K562 (cell line): ENCODE measurements around the gene SLC30A1. TPM values are rescaled to one million over a fixed set of nuclear protein-coding genes. Genes with fewer than 3 reads are reported as not detected.
A peak's percentile ranks its signal among the peaks of the same experiment; 100 is the strongest.

Source experiments
- ADNP ChIP-seq: fragments of 200-800 bp; sonication (Bioruptor generic); IDR thresholded peaks from 2 replicates; pipeline ENCODE4 v1.6.1; 2016; ENCODE audit warnings: missing genetic modification characterization, missing compliant biosample characterization
- BCOR ChIP-seq: fragments of 450-650 bp; IDR thresholded peaks from 2 replicates; pipeline ENCODE4 v1.6.1; 2016
- ERF ChIP-seq: fragments of 450-650 bp; formaldehyde crosslinking; IDR thresholded peaks from 2 replicates; pipeline ENCODE4 v1.4.0; 2020; ENCODE audit warnings: mild to moderate bottlenecking, mixed read lengths
- ETV1 ChIP-seq: fragments of 450-650 bp; conservative IDR thresholded peaks from 2 replicates; pipeline ENCODE4 v1.6.1; 2016; ENCODE audit warnings: missing genetic modification characterization, control low read depth, low read depth, missing compliant biosample characterization
- GABPB1 ChIP-seq: sonication (generic); formaldehyde crosslinking; IDR thresholded peaks from 2 replicates; pipeline ENCODE4 v1.8.0; 2022; ENCODE audit warnings: mild to moderate bottlenecking, missing genetic modification reagents
- HDAC1 ChIP-seq, 2 experiments: fragments of 450-650 bp; IDR thresholded peaks; 2 replicates each; pipeline ENCODE4 v1.6.1; 2016 to 2017; ENCODE audit warnings: inconsistent platforms in 1 of 2, mild to moderate bottlenecking in 1 of 2, moderate library complexity in 1 of 2
- HMG20A ChIP-seq: fragments of 450-650 bp; formaldehyde crosslinking; conservative IDR thresholded peaks from 2 replicates; pipeline ENCODE4 v1.4.0; 2020; ENCODE audit warnings: mild to moderate bottlenecking, mixed read lengths
- KLF10 ChIP-seq: fragments of 250-450 bp; sonication (Bioruptor Pico); IDR thresholded peaks from 2 replicates; pipeline ENCODE4 v1.6.1; 2021; ENCODE audit warnings: matching md5 sums
- NUFIP1 ChIP-seq: fragments of 450-650 bp; IDR thresholded peaks from 2 replicates; pipeline ENCODE4 v1.6.1; 2018; ENCODE audit not compliant: partially characterized antibody
- SMC3 ChIP-seq: conservative IDR thresholded peaks from 2 replicates; pipeline ENCODE4 v1.6.1; 2011; ENCODE audit warnings: low read depth, low read length, improper control_type of control experiment; ENCODE audit not compliant: insufficient read depth
- TFE3 ChIP-seq: fragments of 450-650 bp; formaldehyde crosslinking; IDR thresholded peaks from 2 replicates; pipeline ENCODE4 v1.4.0; 2020; ENCODE audit warnings: mild to moderate bottlenecking, mixed read lengths
- ZFP30 ChIP-seq: fragments of 250-450 bp; sonication (Bioruptor Pico); IDR thresholded peaks from 2 replicates; pipeline ENCODE4 v1.8.0; 2022; ENCODE audit warnings: moderate library complexity, mild to moderate bottlenecking, inconsistent platforms, borderline replicate concordance
- ZNF124 ChIP-seq: sonication (generic); formaldehyde crosslinking; IDR thresholded peaks from 2 replicates; pipeline ENCODE4 v1.8.1; 2022; ENCODE audit warnings: missing genetic modification reagents
- ZNF23 ChIP-seq: fragments of 250-450 bp; sonication (Bioruptor Pico); IDR thresholded peaks from 2 replicates; pipeline ENCODE4 v1.4.0; 2020; ENCODE audit warnings: mild to moderate bottlenecking
- ZNF740 ChIP-seq, 3 experiments: fragments of 200-800 bp in 1 of 3; sonication (Bioruptor generic) in 1 of 3; sonication (generic) in 1 of 3; formaldehyde crosslinking in 1 of 3; IDR thresholded peaks; 2 replicates each; pipeline versions ENCODE4 v1.6.1 to v1.8.0; 2016 to 2022; ENCODE audit warnings: mild to moderate bottlenecking in 2 of 3, missing compliant biosample characterization in 2 of 3, missing genetic modification characterization in 2 of 3, missing genetic modification reagents in 1 of 3
- polyA plus RNA-seq, 8 experiments: library from polyadenylated mRNA; depleted of rRNA in 4 of 8; stranded (reverse) in 5 of 8; unstranded in 3 of 8; fragments of >200 nt; fragmentation: Nextera tagmentation in 2 of 8; fragmentation: Illumina TruSeq in 1 of 8; extraction: Ambion mirVana in 2 of 8; extraction: Trizol in 1 of 8; gene quantifications; 2 replicates each; pipeline versions ENCODE4 v1.2.1 to v1.2.3, GENCODE V29; 2011 to 2014; ENCODE audit warnings: inconsistent platforms in 1 of 8, missing spikeins in 1 of 8
- total RNA-seq, 7 experiments: library from RNA; depleted of rRNA in 6 of 7; stranded (reverse); fragments of >200 nt in 6 of 7; fragmentation: Illumina TruSeq in 2 of 7; extraction: Trizol in 2 of 7; gene quantifications; 2 replicates each; pipeline versions ENCODE4 v1.2.1 to v1.2.3, GENCODE V29; 2011 to 2021; ENCODE audit warnings: low replicate concordance in 1 of 7
- TF ChIP-seq, protein P1 (sequence below): fragments of 250-450 bp; sonication (Bioruptor Pico); IDR thresholded peaks from 2 replicates; pipeline ENCODE4 v1.4.0; 2020; ENCODE audit warnings: mild to moderate bottlenecking, moderate library complexity, borderline replicate concordance
- TF ChIP-seq, protein P2 (sequence below): sonication (generic); formaldehyde crosslinking; IDR thresholded peaks from 2 replicates; pipeline ENCODE4 v1.8.0; 2022; ENCODE audit warnings: mild to moderate bottlenecking, low read depth, missing genetic modification reagents
- TF ChIP-seq, protein P3 (sequence below): sonication (generic); formaldehyde crosslinking; IDR thresholded peaks from 2 replicates; pipeline ENCODE4 v1.8.1; 2023; ENCODE audit warnings: mild to moderate bottlenecking, missing genetic modification reagents

Gene SLC30A1
- total and polyA plus RNA-seq, 9 of the 15 experiments (the other 6 are each of a cell fraction or from before 2014, with no cell fraction given): 4.1 to 14.4 (median 6.6) TPM

- TF ChIP-seq ERF (CRISPR knock-in tag) (0 out of 2 replicates have a peak, but pooled peaks have one; percentile 8), ZNF124 (CRISPR knock-in tag) (no peak), ZNF740 (CRISPR knock-in tag; IDR thresholded peaks at IDR 0.05) (peak; percentile 56; the same call in 1 of the 2 replicates), ZNF740 (tag; IDR thresholded peaks at IDR 0.05) (0 out of 4 replicates have a peak, but pooled peaks of 1 of the 2 experiments have one; percentile 36), GABPB1 (CRISPR knock-in tag) (no peak), NUFIP1 (no peak), HDAC1 (IDR thresholded peaks at IDR 0.05) (peak in 1 of 2 experiments; percentile 12; a peak in 1 of 4 replicates), HMG20A (CRISPR knock-in tag) (no peak), ZFP30 (CRISPR knock-in tag) (no peak), KLF10 (CRISPR knock-in tag) (no peak), SMC3 (no peak), ADNP (no peak), TFE3 (CRISPR knock-in tag) (no peak), ETV1 (no peak), ZNF23 (CRISPR knock-in tag) (no peak), BCOR (no peak)
- TF ChIP-seq, protein P1, sequence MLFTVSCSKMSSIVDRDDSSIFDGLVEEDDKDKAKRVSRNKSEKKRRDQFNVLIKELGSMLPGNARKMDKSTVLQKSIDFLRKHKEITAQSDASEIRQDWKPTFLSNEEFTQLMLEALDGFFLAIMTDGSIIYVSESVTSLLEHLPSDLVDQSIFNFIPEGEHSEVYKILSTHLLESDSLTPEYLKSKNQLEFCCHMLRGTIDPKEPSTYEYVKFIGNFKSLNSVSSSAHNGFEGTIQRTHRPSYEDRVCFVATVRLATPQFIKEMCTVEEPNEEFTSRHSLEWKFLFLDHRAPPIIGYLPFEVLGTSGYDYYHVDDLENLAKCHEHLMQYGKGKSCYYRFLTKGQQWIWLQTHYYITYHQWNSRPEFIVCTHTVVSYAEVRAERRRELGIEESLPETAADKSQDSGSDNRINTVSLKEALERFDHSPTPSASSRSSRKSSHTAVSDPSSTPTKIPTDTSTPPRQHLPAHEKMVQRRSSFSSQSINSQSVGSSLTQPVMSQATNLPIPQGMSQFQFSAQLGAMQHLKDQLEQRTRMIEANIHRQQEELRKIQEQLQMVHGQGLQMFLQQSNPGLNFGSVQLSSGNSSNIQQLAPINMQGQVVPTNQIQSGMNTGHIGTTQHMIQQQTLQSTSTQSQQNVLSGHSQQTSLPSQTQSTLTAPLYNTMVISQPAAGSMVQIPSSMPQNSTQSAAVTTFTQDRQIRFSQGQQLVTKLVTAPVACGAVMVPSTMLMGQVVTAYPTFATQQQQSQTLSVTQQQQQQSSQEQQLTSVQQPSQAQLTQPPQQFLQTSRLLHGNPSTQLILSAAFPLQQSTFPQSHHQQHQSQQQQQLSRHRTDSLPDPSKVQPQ: peak; percentile 82; the same call in 1 of the 2 replicates
- TF ChIP-seq, protein P2, sequence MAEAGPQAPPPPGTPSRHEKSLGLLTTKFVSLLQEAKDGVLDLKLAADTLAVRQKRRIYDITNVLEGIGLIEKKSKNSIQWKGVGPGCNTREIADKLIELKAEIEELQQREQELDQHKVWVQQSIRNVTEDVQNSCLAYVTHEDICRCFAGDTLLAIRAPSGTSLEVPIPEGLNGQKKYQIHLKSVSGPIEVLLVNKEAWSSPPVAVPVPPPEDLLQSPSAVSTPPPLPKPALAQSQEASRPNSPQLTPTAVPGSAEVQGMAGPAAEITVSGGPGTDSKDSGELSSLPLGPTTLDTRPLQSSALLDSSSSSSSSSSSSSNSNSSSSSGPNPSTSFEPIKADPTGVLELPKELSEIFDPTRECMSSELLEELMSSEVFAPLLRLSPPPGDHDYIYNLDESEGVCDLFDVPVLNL (CRISPR knock-in tag): no peak
- TF ChIP-seq, protein P3, sequence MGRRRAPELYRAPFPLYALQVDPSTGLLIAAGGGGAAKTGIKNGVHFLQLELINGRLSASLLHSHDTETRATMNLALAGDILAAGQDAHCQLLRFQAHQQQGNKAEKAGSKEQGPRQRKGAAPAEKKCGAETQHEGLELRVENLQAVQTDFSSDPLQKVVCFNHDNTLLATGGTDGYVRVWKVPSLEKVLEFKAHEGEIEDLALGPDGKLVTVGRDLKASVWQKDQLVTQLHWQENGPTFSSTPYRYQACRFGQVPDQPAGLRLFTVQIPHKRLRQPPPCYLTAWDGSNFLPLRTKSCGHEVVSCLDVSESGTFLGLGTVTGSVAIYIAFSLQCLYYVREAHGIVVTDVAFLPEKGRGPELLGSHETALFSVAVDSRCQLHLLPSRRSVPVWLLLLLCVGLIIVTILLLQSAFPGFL (CRISPR knock-in tag): no peak
Measured at GRCh38 chr1:211578640-211579439, at the start of gene SLC30A1 (continued).
